COLO668 (cell line): ENCODE measurements around the gene EVA1C.
"Not testable (repeated sequence)": the region's sequence is repeated elsewhere in the genome, so short reads cannot be mapped to it uniquely, and the experiment has no call there.

Experiments used
- DNase-seq: peaks from one replicate; lab custom pipeline; 2025; ENCODE audit not compliant: unreplicated experiment; lab: John Stamatoyannopoulos, UW

EVA1C gene, protein sequence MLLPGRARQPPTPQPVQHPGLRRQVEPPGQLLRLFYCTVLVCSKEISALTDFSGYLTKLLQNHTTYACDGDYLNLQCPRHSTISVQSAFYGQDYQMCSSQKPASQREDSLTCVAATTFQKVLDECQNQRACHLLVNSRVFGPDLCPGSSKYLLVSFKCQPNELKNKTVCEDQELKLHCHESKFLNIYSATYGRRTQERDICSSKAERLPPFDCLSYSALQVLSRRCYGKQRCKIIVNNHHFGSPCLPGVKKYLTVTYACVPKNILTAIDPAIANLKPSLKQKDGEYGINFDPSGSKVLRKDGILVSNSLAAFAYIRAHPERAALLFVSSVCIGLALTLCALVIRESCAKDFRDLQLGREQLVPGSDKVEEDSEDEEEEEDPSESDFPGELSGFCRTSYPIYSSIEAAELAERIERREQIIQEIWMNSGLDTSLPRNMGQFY

DNA sequence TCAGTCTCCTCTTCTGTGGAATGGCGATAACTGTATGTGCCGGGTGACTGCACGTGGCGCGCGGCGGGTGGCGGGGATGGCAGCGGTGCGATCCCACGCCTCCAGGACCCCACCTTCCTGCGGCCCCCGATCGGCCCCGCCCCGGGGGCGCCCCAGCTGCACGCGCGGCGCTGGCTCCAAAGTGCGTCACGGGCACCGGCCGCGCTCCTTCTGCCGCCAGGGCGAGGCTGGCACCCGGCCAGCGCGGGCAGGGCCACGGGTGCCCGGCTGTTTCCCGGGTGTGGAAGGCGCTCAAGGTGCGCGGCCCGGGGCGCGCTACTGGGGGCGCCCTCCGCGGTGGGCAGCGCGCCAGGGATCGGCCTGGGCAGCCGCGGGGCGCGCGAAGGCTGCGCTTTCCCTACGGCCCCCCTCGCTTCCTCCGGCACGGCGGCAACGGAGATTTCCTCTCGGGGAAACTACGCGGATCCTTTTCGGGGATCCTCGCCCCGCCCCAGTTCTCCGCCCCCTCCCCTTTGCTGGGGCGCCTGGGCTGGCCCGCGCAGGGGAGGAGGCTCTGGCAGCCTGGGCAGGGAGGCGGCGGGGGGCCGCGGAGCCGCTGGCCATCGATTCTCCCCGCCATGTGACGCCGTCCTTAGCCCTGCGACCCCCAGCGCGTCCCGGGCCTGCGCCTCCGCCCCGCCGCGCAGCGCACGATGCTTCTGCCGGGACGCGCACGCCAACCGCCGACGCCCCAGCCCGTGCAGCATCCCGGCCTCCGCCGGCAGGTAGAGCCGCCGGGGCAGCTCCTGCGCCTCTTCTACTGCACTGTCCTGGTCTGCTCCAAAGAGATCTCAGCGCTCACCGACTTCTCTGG lies at the start of gene EVA1C:
TSS of gene EVA1C (plus strand) at position 545 of the 853 bp plus-strand sequence. CDS start at position 693, 148 bp downstream.
- peak; percentile 68 for DNase-seq

- DNase-seq: no peak
These were observed 48.1 kb upstream of the EVA1C start for GRCh38 chr21:32364387-32364786.

- no peak for DNase-seq
These were observed 47.7 kb upstream of the EVA1C start for GRCh38 chr21:32364796-32365195.

GRCh38 chr21:32366191-32366590 lies 46.3 kb upstream of the EVA1C start:
- no peak for DNase-seq

GRCh38 chr21:32367158-32367557 lies 45.3 kb upstream of the EVA1C start:
- no peak for DNase-seq

GRCh38 chr21:32368386-32368785 lies 44.1 kb upstream of the EVA1C start:
- DNase-seq: no peak

- DNase-seq: not testable (repeated sequence)
These were observed 43.5 kb upstream of the EVA1C start for GRCh38 chr21:32368961-32369360.

DNA sequence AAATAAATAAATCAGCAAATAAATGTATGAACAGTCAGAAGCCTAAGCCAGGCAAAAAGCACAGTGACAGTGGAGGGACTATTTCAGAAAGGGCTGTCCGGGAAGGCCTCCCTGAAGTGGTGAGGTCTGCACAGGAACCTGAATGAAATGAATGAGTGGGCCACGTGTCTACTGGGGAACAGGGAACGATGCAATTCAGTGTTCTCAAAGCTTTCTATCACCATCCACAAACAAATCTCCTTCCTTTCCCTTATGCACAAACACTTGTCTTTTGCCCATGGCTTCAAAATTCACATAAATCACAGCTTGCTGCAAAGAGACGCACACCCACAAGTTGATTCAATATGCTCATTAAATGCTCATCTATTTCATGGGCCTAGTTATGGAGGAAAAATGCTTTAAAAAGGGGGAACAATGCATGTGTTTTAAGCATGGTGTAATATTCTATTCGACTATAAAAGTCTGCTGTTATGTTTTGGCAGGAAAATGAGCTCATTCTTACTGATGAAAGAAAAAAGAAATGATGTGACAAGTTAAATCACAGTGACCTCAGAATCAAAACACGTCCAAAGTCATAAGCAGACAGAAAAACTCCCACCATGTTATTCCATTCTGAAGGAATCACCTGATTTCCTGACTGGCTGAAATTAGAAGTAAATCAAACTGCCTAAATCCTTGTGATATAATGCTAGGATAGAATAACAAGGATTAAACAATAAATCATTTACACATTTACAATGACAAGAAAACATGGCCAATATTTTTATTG lies 41.3 kb upstream of the EVA1C start:
- no peak for DNase-seq

GRCh38 chr21:32371913-32372314 lies 40.6 kb upstream of the EVA1C start:
- no peak for DNase-seq

DNA sequence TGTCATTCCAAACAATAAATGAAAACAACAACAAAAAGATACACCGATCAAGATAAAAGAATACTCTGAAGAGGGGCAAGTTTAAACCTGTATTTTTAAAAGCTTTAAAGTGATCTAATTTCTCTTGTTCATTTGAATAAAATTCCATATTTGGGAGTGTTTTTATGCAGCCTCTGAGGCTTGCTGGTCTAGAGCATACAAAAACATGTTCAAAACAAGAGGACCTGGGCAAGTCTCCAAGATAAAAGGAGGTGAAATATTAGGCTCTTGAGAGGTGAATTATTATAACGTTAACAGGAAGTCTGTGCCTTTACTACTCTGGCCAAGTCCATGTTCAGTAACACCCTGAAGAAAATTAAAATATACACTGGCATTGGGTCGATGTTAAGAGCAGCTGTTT lies 39.8 kb upstream of the EVA1C start:
- no peak for DNase-seq

DNA sequence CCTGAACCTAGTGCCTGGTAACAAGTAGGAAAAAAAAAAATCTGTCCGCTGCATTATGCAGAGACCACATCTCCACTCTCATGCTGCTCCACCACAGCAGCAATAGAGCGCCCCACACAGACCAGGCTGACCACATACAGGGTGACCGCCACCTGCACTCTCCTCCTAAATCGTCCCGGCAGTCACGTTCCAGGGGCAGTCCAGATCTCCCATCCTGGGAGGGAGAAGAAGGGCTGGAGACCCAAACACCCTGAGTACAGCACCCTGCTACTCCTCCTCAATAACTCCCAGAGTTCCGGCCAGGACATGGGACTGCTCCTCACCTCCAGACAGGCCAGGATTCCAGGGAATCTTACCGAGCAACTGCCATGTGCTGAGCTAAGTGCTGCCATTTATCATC lies 35.0 kb upstream of the EVA1C start:
- no peak for DNase-seq

GRCh38 chr21:32377991-32378390 lies 34.5 kb upstream of the EVA1C start:
- no peak for DNase-seq

- DNase-seq: no peak
These were observed 33.5 kb upstream of the EVA1C start for GRCh38 chr21:32378956-32379355.

GRCh38 chr21:32380940-32381339 lies 31.6 kb upstream of the EVA1C start:
- DNase-seq: no peak

- DNase-seq: no peak
These were observed 30.9 kb upstream of the EVA1C start for GRCh38 chr21:32381571-32381970.

DNA sequence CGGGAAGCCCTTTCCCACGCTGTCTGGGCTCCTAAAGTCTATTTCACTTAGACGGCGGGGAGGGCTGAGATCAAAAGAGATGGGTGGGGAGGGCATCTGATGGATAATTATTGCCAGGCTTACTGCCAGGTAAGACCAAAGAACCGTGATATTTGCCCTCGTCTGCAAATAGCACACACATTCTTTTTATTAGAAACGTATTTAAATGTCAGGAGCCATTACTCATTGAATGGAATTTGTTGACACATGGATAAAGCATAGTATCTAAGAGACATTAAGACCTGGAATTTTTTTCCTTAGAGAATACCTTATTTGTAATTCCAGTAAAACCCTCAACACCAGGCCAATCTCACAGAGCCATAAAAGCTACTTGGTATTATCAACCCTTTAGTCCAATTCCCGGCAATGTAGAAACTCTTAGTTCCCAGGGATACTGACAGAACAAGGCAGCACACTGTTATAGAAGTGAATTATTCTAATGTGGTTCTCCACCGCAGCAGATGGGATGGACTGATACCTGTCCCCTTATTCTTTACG lies 30.3 kb upstream of the EVA1C start:
- no peak for DNase-seq

- no peak for DNase-seq
These were observed 28.7 kb upstream of the EVA1C start for GRCh38 chr21:32383812-32384211.

DNA sequence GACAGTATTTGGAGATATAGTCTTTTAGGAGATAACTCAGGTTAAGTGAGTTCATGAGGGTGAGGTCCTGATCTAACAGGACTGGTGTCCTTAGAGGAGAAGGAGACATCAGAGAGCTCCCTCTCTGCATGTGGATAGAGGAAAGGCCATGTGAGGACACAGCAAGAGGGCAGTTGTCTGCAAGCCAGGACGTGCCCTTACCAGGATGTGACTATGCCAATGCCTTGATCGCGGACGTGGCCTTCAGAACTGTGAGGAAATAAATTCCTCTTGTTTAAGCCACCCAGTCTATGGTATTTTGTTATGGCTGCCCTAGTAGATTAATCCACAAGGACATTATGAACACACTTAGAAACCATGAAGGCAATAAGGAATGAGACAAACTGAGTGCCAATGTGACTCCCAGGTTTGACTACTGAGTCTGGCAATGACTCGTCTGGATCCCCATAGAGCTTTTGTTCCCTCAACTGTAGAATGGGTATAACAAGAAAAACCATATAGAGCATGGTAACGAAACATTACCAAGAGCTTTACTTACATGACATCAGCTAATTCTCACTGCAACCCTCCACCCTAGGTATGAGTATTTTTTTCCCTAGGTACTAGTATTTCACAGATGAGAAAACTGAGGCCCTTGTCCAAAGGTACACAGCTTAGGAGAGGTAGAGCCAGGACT lies 26.2 kb upstream of the EVA1C start:
- no peak for DNase-seq

DNA sequence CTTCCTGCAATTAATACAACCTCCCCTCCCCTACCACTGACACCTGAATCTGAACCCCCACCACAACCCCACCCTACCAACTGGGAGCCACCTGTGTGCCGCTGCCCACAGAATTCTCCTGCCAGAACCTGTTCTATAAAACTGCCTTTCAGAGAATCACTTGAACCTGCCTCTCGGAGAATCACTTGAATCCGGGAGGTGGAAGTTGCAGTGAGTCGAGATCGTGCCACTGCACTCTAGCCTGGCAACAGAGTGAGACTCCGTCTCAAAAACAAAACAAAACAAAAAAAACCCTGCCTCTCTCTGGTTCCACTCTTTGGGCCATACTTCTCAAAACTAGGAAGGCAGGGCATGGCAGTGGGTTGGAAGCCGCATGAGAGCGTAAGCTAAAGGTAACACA lies 25.4 kb upstream of the EVA1C start:
- DNase-seq: no peak

GRCh38 chr21:32388306-32388705 lies 24.2 kb upstream of the EVA1C start:
- DNase-seq: no peak
